Stimulated activated CD4-positive, alpha-beta T cell treated with anti-CD3 and anti-CD28 coated beads, Interleukin-2, amount 100 ng/mL, for 24 hours (primary cell): ENCODE data around the gene POU2F1.
"Not testable (repeated sequence)": the region's sequence is repeated elsewhere in the genome, so short reads cannot be mapped to it uniquely, and the experiment has no call there.

Experiments used
- DNase-seq, 2 donors: peaks; one replicate each; pipeline ENCODE4 v3.0.0-alpha.2; 2020

Gene POU2F1

DNA sequence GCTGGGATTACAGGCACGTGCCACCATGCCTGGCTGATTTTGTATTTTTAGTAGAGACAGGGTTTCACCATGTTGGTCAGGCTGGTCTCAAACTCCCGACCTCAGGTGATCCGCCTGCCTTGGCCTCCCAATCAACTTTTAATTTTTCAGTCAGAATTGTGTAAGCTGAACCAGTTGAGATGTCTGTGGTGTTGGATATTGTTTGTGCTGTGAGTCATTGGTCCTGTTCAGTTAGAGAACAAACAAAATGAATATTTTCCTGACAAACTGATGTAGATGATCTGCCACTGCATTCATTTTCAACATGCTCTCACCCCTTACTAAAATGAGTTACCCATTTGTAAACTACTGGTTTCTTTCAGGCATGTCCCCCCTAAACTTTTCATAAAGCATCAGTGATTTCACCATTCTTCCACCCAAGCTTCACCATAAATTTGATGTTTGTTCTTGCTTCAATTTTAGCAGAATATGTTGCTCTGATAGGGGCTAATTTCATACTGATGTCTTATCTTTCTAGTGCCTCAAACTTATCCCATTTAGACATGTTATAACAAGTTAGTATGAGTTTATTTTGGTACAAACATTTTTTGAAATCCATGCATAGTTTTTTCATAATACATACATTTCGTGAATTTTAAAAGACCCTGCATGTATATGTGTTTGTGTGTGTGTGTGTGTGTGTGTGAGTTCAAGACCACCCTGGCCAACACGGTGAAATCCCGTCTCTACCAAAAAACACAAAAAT is 15.2 kb upstream of the POU2F1 start:
- DNase-seq: not testable (repeated sequence)

GRCh38 chr1:167206166-167206835 is 14.4 kb upstream of the POU2F1 start:
- DNase-seq: no peak

DNA sequence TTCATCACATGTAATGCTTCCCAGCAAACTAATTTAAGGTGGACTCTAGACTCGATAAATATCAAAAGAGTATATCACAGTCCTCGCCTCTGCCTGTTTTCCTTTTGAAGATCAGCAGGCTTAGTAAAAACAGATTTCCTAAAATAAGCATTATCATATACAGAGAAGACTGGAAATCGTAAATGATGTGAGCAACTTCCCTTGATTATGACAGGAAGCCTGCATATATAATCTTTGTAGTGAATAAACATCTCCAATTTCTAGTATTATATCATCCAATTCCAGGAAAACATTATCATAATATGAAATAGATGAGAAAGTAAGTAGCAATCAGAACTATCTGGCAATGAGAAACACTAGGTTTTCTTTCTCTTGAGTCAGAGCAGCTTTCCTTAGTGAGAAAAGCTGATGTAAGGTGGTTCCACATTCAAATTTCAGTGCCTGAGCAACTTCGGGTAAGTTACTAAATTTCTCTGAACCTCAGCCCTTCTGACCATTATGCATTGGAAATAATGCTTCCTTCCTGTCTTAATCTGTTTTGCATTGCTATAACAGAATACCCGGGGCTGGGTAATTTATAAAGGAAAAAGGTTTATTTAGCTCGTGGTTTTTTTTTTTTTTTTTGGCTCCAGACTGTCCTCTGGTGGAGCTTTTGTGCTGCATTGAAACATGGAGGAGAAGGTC is 12.6 kb upstream of the POU2F1 start:
- no peak for DNase-seq

- no peak for DNase-seq
Measured at GRCh38 chr1:167208624-167208976, 12.1 kb upstream of the POU2F1 start.

DNA sequence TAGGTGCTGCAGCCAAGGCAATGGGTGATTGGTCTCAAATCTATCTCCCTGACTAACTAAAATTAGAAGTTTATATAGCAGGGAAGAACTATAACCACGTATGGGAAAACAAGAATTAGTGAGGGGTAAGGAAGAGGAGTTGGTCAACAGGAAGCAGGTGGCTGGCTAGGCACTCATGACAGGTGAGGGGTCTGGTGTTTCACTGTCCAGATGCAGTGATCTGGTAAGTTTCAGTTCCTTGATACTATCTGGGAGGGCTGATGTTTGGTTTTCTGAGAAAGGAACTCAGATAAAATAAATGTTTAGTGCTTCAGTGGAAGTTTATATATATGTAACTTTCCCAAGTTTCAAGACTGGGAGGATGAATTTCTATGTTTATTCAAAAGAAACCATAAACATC is 11.6 kb upstream of the POU2F1 start:
- no peak for DNase-seq

DNA sequence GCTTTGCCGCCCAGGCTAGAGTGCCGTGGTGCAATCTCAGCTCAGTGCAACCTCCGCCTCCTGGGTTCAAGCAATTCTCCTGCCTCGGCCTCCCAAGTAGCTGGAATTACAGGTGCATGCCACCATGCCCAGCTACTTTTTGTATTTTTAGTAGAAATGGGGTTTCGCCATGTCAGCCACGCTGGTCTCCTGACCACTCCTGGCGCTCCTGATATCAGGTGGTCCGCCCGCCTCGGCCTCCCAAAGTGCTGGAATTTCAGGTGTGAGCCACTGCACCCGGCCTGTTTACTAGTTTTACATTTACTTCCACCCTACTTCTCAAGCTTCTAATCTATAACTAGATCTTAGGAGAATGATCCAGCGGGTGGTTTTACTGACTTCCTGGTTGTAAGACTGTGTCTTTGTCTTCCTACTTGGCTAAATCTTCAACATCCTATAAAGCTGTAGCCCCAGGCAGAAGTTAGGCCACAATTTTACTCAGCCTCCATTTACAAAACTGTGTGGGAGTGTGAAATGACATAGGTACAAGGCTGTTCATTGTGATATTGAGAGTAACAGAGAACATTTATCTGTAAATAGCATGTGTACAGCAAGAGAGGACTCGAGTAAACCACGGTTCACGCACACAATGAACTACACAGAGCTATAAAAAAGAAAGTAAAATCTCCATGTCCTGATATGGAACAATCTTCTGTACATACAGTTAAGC is 9.6 kb upstream of the POU2F1 start:
- DNase-seq: no peak

- DNase-seq: no peak
Measured at GRCh38 chr1:167212025-167212424, 8.7 kb upstream of the POU2F1 start.

DNA sequence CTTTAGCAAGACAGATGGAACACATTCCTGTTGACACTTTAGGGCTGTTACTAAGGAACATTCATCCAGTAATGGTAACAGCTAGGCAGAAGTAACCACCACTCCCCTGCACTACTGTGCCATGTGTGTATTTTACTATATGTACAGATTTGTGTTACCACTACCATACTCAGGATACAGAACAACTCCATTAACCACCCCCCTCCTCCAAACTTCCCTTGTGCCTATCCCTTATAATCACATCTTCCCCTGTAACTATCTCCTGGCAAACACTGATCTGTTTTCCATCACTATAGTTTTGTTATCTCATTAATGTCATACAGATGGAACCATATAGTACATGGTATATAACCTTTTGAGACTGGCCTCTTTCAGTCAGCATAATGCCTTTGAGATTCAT is 3.9 kb upstream of the POU2F1 start:
- DNase-seq: no peak

DNA sequence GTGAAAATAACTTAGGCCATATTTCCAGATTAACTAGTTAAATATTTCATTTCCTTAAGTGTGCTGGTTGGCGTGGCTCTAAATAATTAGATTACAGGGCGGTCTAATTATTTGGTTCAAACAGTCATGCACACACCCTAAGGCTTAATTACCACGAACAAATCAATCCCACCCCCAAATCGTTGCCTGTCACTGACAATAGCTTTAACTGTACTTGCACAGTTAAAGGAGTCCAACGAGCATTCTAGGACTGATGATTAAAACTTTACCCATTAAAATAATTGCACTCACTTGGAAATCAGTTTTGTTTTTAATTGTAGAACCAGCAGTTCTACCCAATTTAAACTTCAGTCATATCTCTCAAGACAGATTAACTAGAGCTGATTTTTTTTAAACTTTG is 1.5 kb upstream of the POU2F1 start:
- no peak for DNase-seq

DNA sequence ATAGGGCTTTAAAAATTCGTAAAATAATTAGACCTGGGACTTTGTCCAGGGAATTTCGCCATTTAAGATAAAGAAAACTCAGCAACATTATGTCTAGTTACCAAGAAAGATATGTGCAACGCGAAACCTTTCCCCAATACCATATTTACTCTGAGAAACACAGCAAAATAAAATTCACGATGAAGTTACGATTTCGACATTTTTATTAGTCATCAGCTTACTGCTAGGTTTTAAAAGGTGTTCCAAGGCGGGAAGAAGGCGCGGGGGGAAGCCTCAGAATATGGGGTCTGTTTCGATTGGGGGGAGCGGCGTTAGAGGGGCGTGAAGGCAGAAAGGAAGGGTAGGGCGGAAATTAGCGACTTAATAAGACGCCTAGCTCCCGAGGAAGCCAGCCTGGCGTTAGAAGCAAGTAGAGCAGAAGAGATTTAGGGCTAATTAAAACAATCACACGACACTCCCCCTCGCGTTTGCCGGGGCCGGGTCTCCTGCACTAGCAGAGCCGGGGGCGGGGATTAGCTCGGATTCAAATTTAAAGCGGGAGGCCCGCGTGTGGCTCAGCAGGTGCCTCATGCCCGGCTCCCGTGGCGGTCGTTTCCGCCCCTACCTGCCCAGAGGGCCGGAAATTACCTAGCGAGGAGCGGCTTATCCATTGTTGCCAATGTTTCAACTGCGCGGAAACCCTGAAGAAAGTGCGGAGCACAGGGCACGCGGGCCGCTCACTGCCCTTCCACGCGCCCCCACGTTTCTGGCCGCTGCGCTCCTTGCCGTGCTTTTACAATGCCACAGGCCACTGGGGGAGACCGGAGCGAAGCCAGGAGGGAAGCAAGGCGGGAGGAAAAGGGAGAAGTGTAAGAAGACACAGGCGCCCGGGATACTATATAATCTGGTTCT is 795 bp upstream of the POU2F1 start:
- DNase-seq: peak; percentile 92 to 93

- DNase-seq: peak in 1 of 2 donors; percentile 33
Measured at GRCh38 chr1:167221126-167221737, 546 bp downstream of the POU2F1 start.

DNA sequence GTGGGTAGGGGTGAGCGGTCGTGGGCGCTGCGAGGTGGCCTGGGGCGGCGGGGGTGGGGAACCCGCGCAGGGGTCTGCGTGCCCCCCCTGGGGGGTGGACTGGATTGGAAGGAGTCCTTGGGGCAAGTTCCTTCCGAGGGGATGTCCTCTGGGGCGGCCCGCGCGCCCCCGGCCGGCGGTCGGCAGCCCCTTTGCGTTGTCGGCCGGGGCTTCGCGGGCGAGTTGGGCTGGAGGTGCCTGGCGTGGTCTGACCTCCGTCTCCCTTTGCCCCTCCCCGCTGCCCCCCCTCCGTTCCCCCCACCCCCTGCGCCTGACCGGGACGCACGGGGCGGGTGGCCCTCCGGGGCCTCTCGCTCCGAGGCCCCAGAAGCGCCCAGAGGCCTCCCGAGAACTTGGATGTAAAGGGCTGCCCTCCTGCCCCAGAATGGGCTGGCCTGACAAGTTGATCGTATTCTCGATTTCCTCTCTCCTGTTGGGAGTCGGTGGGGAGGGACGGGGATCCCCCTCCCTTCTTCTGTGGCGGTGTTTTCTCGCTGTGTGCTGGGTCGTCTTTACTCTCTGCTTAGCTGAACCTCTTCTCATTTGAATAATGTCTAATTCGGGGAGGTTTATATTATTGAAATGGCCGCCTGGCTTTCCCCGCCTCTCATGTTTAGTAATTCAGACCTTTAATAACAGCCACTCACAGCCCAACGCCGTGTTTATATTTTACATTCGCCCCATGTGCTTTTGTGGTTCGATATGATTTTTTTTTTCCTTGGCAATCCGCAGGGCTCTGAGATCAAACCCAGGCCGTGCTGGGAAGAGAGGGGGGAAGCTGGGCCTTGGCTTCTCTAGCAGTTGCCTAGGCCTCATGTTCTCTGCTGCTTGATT is 1.3 kb downstream of the POU2F1 start:
- DNase-seq: peak; percentile 71 to 76

GRCh38 chr1:167223144-167224103 is 2.7 kb downstream of the POU2F1 start:
- DNase-seq: no peak

GRCh38 chr1:167224734-167225235 is 4.1 kb downstream of the POU2F1 start:
- DNase-seq: not testable (repeated sequence)

GRCh38 chr1:167225920-167226319 is 5.2 kb downstream of the POU2F1 start:
- no peak for DNase-seq

DNA sequence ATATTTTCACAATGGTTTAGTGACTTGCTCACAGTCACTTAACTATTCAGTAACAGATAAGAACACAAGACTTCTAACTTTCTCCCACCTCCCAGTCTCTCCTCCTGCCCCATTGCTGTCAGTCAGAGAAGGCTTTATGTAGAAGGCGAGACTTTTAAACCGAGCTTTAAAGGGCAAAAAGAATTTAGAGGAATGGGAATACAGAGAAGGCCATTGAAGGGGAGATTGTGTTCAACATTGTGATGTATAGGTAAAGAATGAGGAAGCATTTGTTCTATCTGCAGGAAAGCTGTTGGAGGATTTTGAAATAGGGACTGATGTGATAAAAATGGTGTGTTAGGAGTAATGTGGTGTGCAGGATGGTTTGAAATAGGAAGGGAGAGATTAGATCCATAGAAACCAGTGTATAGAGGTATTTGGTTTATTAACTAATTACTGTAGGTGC is 7.3 kb downstream of the POU2F1 start:
- DNase-seq: no peak

GRCh38 chr1:167229719-167230385 is 9.2 kb downstream of the POU2F1 start:
- DNase-seq: no peak

- DNase-seq: no peak
Measured at GRCh38 chr1:167230437-167230836, 9.8 kb downstream of the POU2F1 start.
